ENCODE measurements around the gene INPP5A.

The INPP5A gene

GRCh38 chr10:132652446-132652845 lies 114.9 kb downstream of the INPP5A start:
- TF ChIP-seq ESRRG (CRISPR knock-in tag; IDR thresholded peaks at IDR 0.05) (no peak), RARB (CRISPR knock-in tag; IDR thresholded peaks at IDR 0.05) (no peak), ZNF70 (CRISPR knock-in tag; IDR thresholded peaks at IDR 0.05) (no peak), PPARA (CRISPR knock-in tag; IDR thresholded peaks at IDR 0.05; ENCODE audit: borderline replicate concordance) (no peak), BACH2 (CRISPR knock-in tag; IDR thresholded peaks at IDR 0.05; ENCODE audit: borderline replicate concordance) (no peak), ZFP3 (CRISPR knock-in tag; IDR thresholded peaks at IDR 0.05) (no peak), ZNF8 (CRISPR knock-in tag; IDR thresholded peaks at IDR 0.05) (no peak), TCF4 (CRISPR knock-in tag; IDR thresholded peaks at IDR 0.05; ENCODE audit: borderline replicate concordance) (no peak)
- TF ChIP-seq, protein P1, sequence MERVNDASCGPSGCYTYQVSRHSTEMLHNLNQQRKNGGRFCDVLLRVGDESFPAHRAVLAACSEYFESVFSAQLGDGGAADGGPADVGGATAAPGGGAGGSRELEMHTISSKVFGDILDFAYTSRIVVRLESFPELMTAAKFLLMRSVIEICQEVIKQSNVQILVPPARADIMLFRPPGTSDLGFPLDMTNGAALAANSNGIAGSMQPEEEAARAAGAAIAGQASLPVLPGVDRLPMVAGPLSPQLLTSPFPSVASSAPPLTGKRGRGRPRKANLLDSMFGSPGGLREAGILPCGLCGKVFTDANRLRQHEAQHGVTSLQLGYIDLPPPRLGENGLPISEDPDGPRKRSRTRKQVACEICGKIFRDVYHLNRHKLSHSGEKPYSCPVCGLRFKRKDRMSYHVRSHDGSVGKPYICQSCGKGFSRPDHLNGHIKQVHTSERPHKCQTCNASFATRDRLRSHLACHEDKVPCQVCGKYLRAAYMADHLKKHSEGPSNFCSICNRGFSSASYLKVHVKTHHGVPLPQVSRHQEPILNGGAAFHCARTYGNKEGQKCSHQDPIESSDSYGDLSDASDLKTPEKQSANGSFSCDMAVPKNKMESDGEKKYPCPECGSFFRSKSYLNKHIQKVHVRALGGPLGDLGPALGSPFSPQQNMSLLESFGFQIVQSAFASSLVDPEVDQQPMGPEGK (CRISPR knock-in tag; IDR thresholded peaks at IDR 0.05; ENCODE audit: borderline replicate concordance): no peak
- no peak for ATAC-seq

GRCh38 chr10:132652936-132653590 lies 115.5 kb downstream of the INPP5A start:
- ATAC-seq: no peak
- no peak for TF ChIP-seq ZC3H10 (CRISPR knock-in tag; IDR thresholded peaks at IDR 0.05)
- no peak for TF ChIP-seq RARB (CRISPR knock-in tag; IDR thresholded peaks at IDR 0.05)
- no peak for TF ChIP-seq PPARA (CRISPR knock-in tag; IDR thresholded peaks at IDR 0.05; ENCODE audit: borderline replicate concordance)
- no peak for TF ChIP-seq ZNF8 (CRISPR knock-in tag; IDR thresholded peaks at IDR 0.05)

GRCh38 chr10:132653721-132654120 lies 116.1 kb downstream of the INPP5A start:
- no peak for ATAC-seq
- no peak for TF ChIP-seq SNAI2 (CRISPR knock-in tag; IDR thresholded peaks at IDR 0.05)
- no peak for TF ChIP-seq ZFP30 (CRISPR knock-in tag; IDR thresholded peaks at IDR 0.05)
- TF ChIP-seq TCF4 (CRISPR knock-in tag; IDR thresholded peaks at IDR 0.05; ENCODE audit: borderline replicate concordance): no peak
- TF ChIP-seq ZNF70 (CRISPR knock-in tag; IDR thresholded peaks at IDR 0.05): no peak
- TF ChIP-seq CREB5 (CRISPR knock-in tag; IDR thresholded peaks at IDR 0.05; ENCODE audit: low read depth): no peak
- TF ChIP-seq TSHZ2 (CRISPR knock-in tag; IDR thresholded peaks at IDR 0.05): no peak

DNA sequence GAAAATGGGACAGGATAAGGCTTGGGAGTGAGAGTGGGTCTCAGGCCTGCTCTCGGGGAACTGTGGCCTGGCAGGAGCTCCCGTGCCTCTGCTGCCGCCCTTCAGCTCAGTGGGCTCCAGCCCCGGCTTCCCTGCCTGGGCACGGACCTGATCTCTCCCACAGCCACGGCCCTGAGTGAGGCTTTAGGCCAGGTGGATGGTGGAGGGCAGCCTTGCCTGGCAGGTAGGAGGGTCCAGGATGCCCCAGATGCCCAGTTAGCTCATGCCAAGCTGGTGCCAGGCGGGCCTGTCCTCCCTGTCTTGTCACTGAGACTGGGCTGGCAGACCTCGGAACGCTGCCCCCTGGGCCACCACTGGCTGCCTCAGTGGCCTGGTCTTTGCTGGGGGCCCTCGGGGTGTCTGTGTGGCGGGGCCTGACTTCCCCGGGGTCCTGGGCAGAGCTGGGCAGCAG lies 116.6 kb downstream of the INPP5A start:
- TF ChIP-seq GLIS3 (CRISPR knock-in tag; IDR thresholded peaks at IDR 0.05): no peak
- TF ChIP-seq TOX (CRISPR knock-in tag; IDR thresholded peaks at IDR 0.05; ENCODE audit: borderline replicate concordance): no peak
- TF ChIP-seq ZFP30 (CRISPR knock-in tag; IDR thresholded peaks at IDR 0.05): no peak
- TF ChIP-seq CREB5 (CRISPR knock-in tag; IDR thresholded peaks at IDR 0.05; ENCODE audit: low read depth): no peak
- peak; percentile 13; the same call in 2 of the 3 replicates for ATAC-seq

DNA sequence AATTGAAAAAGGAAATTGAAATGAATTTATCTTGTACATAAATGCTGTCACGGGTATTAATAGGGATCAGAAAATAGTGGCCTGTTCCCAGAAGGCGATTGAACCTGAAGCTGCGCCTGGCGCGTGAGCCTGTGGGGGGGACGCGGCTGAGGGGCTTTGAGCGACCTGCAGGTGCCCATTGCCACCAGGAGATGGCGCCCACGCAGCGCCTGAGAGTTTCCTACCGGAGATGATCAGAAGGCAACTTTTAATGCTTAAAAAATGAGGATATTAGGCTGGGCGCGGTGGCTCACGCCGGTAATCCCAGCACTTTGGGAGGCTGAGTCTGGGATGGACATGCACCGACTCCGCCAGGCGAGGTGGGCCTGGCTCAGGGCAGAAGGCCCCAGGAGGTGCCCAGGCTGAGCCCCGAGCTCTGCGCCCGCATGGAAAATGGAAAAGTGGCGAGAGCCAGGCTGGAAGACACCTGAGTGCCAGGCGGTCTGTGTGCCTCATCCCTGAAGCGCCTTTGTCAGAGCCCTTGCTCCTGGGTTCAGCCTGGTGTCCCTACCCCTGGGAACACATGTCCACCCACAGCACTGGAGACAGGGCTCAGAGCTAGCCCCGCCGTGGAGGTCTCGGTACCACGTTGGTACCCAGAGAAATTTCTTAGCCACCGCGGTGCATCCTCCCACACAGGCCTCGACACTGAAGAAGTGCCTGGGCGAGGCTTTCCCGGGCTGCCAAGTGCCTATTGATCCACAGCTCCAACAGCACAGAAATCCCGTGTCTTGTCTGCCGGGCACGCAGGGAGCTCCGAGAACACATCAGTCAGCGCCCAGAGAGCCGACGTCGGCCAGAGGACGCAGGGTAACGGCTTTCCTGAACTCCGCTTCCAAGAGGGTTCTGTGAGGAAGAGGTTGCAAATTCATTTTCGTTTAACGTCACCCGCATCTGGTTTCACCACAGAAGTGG lies 117.4 kb downstream of the INPP5A start:
- ATAC-seq: peak; percentile 91
- TF ChIP-seq, protein P2, sequence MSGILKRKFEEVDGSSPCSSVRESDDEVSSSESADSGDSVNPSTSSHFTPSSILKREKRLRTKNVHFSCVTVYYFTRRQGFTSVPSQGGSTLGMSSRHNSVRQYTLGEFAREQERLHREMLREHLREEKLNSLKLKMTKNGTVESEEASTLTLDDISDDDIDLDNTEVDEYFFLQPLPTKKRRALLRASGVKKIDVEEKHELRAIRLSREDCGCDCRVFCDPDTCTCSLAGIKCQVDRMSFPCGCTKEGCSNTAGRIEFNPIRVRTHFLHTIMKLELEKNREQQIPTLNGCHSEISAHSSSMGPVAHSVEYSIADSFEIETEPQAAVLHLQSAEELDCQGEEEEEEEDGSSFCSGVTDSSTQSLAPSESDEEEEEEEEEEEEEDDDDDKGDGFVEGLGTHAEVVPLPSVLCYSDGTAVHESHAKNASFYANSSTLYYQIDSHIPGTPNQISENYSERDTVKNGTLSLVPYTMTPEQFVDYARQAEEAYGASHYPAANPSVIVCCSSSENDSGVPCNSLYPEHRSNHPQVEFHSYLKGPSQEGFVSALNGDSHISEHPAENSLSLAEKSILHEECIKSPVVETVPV (CRISPR knock-in tag; IDR thresholded peaks at IDR 0.05): no peak
- TF ChIP-seq, protein P1 (CRISPR knock-in tag; IDR thresholded peaks at IDR 0.05; ENCODE audit: borderline replicate concordance): no peak
- TF ChIP-seq ZNF8 (CRISPR knock-in tag; IDR thresholded peaks at IDR 0.05) (no peak), ARNTL (CRISPR knock-in tag; IDR thresholded peaks at IDR 0.05; ENCODE audit: borderline replicate concordance, low read depth) (no peak), BACH2 (CRISPR knock-in tag; IDR thresholded peaks at IDR 0.05; ENCODE audit: borderline replicate concordance) (no peak), GLIS3 (CRISPR knock-in tag; IDR thresholded peaks at IDR 0.05) (no peak), TOX (CRISPR knock-in tag; IDR thresholded peaks at IDR 0.05; ENCODE audit: borderline replicate concordance) (no peak), SNAI2 (CRISPR knock-in tag; IDR thresholded peaks at IDR 0.05) (no peak), PPARA (CRISPR knock-in tag; IDR thresholded peaks at IDR 0.05; ENCODE audit: borderline replicate concordance) (no peak)

Measured in SK-N-SH treated with all-trans-retinoic acid at 6 μM for 48 hours (cell line).